ENCODE measurements around the gene PHRF1. TPM values are rescaled to one million over a fixed set of nuclear protein-coding genes. Genes with fewer than 3 reads are reported as not detected.

Gene PHRF1
- total and polyA plus RNA-seq, 4 donors, result 2.4 to 25.2 (median 18.8) TPM

GRCh38 chr11:578276-579035, 2.2 kb downstream of the PHRF1 start:
- no peaks in the 10 kb centered on the region for H3K27me3 ChIP-seq (ENCODE audit: control insufficient read depth in 4 of 4, insufficient read depth in 4 of 4, low read length in 3 of 4)
- WGBS, result 57% methylated on average over 21 of the region's 21 CpGs
- DNase-seq (ENCODE audit: low spot score), result no peak
- H3K27ac ChIP-seq (ENCODE audit: low read depth in 1 of 2, low read length in 2 of 2), result peak overlapping the region; percentile 72 to 73
- TF ChIP-seq EGR1 (IDR thresholded peaks at IDR 0.05; ENCODE audit: low read depth in 2 of 2) (no peak), JUND (IDR thresholded peaks at IDR 0.05) (peak in 1 of 2 donors; percentile 68), NR2F2 (IDR thresholded peaks at IDR 0.05) (peak; percentile 75), FOXA2 (IDR thresholded peaks at IDR 0.05) (no peak), REST (IDR thresholded peaks at IDR 0.05) (no peak), CTCF (IDR thresholded peaks at IDR 0.05; ENCODE audit: low read depth, low read length, missing input control) (no peak), YY1 (IDR thresholded peaks at IDR 0.05) (no peak), RXRA (IDR thresholded peaks at IDR 0.05) (peak; percentile 96), ZBTB33 (IDR thresholded peaks at IDR 0.05) (no peak), HNF4A (conservative IDR thresholded peaks at IDR 0.05) (peak; percentile 98 to 99), SP1 (IDR thresholded peaks at IDR 0.05) (peak; percentile 67), FOXA1 (IDR thresholded peaks at IDR 0.05) (no peak), GABPA (IDR thresholded peaks at IDR 0.05 in 1 of 2, conservative IDR thresholded peaks at IDR 0.05 in 1 of 2) (no peak), HNF4G (IDR thresholded peaks at IDR 0.05) (peak; percentile 90), TAF1 (conservative IDR thresholded peaks at IDR 0.05) (no peak), MAX (IDR thresholded peaks at IDR 0.05) (peak; percentile 48), RAD21 (IDR thresholded peaks at IDR 0.05) (no peak), ATF3 (IDR thresholded peaks at IDR 0.05) (peak; percentile 16)
- H3K4me3 ChIP-seq (ENCODE audit: low read depth in 1 of 3, low read length in 3 of 3), result peak overlapping the region; percentile 53 to 98 (median 86)
- H3K9me3 ChIP-seq (ENCODE audit: control insufficient read depth in 4 of 4, low read length in 3 of 4), result no peaks in the 10 kb centered on the region
- peak overlapping the region in 1 of 2 donors; percentile 81 for H3K9ac ChIP-seq (ENCODE audit: low read depth in 1 of 2, low read length in 2 of 2)
- peaks cover 23 to 66% (median 52%) of the 10 kb centered on the region in 4 donors for H3K4me1 ChIP-seq (ENCODE audit: control insufficient read depth in 4 of 4, insufficient read depth in 4 of 4, low read length in 3 of 4)
- H3K36me3 ChIP-seq (ENCODE audit: control insufficient read depth in 4 of 4, insufficient read depth in 3 of 4, low read depth in 1 of 4, low read length in 3 of 4), result peaks cover 0 to 7% (median 5%) of the 10 kb centered on the region in 4 donors
